HepG2 (cell line): ENCODE data around the gene PURB. TPM values are rescaled to one million over a fixed set of nuclear protein-coding genes. Genes with fewer than 3 reads are reported as not detected.

Experiments used
- ETV5 ChIP-seq: IDR thresholded peaks from 2 replicates; pipeline ENCODE4 v1.6.1; 2018; ENCODE audit warnings: missing biosample characterization, missing genetic modification reagents, inconsistent platforms, borderline replicate concordance
- FOXK2 ChIP-seq: fragments of 450-650 bp; IDR thresholded peaks from 2 replicates; pipeline ENCODE4 v1.6.1; 2016
- HNRNPK ChIP-seq: fragments of 200-400 bp; formaldehyde crosslinking; IDR thresholded peaks from 2 replicates; pipeline ENCODE4 v1.6.1; 2018; ENCODE audit warnings: low read length, low read depth, moderate library complexity, mild to moderate bottlenecking; ENCODE audit not compliant: poor library complexity, severe bottlenecking
- MAZ ChIP-seq, 2 experiments: sonication (generic) in 1 of 2; formaldehyde crosslinking in 1 of 2; IDR thresholded peaks; 2 replicates each; pipeline versions ENCODE4 v1.5.0 to v1.6.1; 2012 to 2020; ENCODE audit warnings: low read depth in 2 of 2, mild to moderate bottlenecking in 2 of 2, borderline replicate concordance in 1 of 2, improper control_type of control experiment in 1 of 2, low read length in 1 of 2, missing genetic modification reagents in 1 of 2, moderate library complexity in 1 of 2
- MZF1 ChIP-seq: sonication (generic); formaldehyde crosslinking; IDR thresholded peaks from 2 replicates; pipeline ENCODE4 v1.8.1; 2023; ENCODE audit warnings: mild to moderate bottlenecking, missing genetic modification reagents, borderline replicate concordance
- PAWR ChIP-seq: sonication (generic); formaldehyde crosslinking; IDR thresholded peaks from 2 replicates; pipeline ENCODE4 v1.4.0; 2020; ENCODE audit warnings: missing genetic modification reagents, mild to moderate bottlenecking, borderline replicate concordance
- PCBP1 ChIP-seq: fragments of 200-400 bp; formaldehyde crosslinking; IDR thresholded peaks from 2 replicates; pipeline ENCODE4 v1.6.1; 2017; ENCODE audit warnings: mild to moderate bottlenecking, low read depth, low read length, borderline replicate concordance
- PRDM10 ChIP-seq: sonication (generic); formaldehyde crosslinking; IDR thresholded peaks from 2 replicates; pipeline ENCODE4 v1.4.0; 2020; ENCODE audit warnings: low read depth, missing genetic modification reagents
- RELA ChIP-seq: sonication (generic); formaldehyde crosslinking; IDR thresholded peaks from 2 replicates; pipeline ENCODE4 v1.4.0; 2020; ENCODE audit warnings: missing genetic modification reagents
- REPIN1 ChIP-seq: sonication (generic); formaldehyde crosslinking; IDR thresholded peaks from 2 replicates; pipeline ENCODE4 v1.8.0; 2022; ENCODE audit warnings: missing genetic modification reagents, low read depth, mild to moderate bottlenecking, borderline replicate concordance
- TEAD2 ChIP-seq: sonication (generic); formaldehyde crosslinking; IDR thresholded peaks from 2 replicates; pipeline ENCODE4 v1.9.0; 2021; ENCODE audit warnings: missing genetic modification reagents
- ZFP1 ChIP-seq: IDR thresholded peaks from 2 replicates; pipeline ENCODE4 v1.6.1; 2016
- ZFYVE20 ChIP-seq: sonication (generic); formaldehyde crosslinking; IDR thresholded peaks from 2 replicates; pipeline ENCODE4 v1.8.0; 2023; ENCODE audit warnings: low read depth, mild to moderate bottlenecking, moderate library complexity, missing genetic modification reagents, borderline replicate concordance
- ZNF276 ChIP-seq: sonication (generic); formaldehyde crosslinking; IDR thresholded peaks from 2 replicates; pipeline ENCODE4 v1.4.0; 2020; ENCODE audit warnings: mild to moderate bottlenecking, low read depth, missing genetic modification reagents
- ZNF296 ChIP-seq: sonication (generic); formaldehyde crosslinking; conservative IDR thresholded peaks from 2 replicates; pipeline ENCODE4 v1.5.0; 2020; ENCODE audit warnings: mild to moderate bottlenecking, missing genetic modification reagents
- ZNF441 ChIP-seq: sonication (generic); formaldehyde crosslinking; IDR thresholded peaks from 2 replicates; pipeline ENCODE4 v1.7.0; 2021; ENCODE audit warnings: missing genetic modification reagents, borderline replicate concordance
- ZNF724P ChIP-seq: sonication (generic); formaldehyde crosslinking; IDR thresholded peaks from 2 replicates; pipeline ENCODE4 v1.8.0; 2022; ENCODE audit warnings: missing genetic modification reagents, borderline replicate concordance
- polyA plus RNA-seq, 8 experiments: library from polyadenylated mRNA; depleted of rRNA in 3 of 8; stranded (reverse) in 7 of 8; unstranded in 1 of 8; fragments of >200 nt; fragmentation: Illumina TruSeq in 4 of 8; extraction: Trizol in 4 of 8; gene quantifications; 2 replicates each; pipeline versions ENCODE4 v1.2.1 to v1.2.3, GENCODE V29; 2011 to 2016; ENCODE audit warnings: low read depth in 4 of 8, missing spikeins in 1 of 8, mixed read lengths in 1 of 8; ENCODE audit not compliant: insufficient read depth in 1 of 8
- total RNA-seq, 5 experiments: library from RNA; depleted of rRNA; stranded (reverse); fragments of >200 nt; fragmentation: Illumina TruSeq; extraction: Trizol; gene quantifications; 2 replicates each; pipeline ENCODE4 v1.2.3, GENCODE V29; 2016; ENCODE audit warnings: low read depth in 1 of 5
- TF ChIP-seq, protein P1 (sequence below), 2 experiments: IDR thresholded peaks; 2 replicates each; pipeline ENCODE4 v1.6.1; 2011 to 2012; ENCODE audit warnings: low read length in 2 of 2, borderline replicate concordance in 1 of 2, low read depth in 1 of 2, mild to moderate bottlenecking in 1 of 2, moderate library complexity in 1 of 2

Gene PURB
- total and polyA plus RNA-seq, 2 of the 13 experiments (the other 11 are each of a cell fraction or from before 2014, with no cell fraction given) = 2.3 to 4.3 TPM

GRCh38 chr7:44885394-44886317 is at the start of gene PURB (continued):
- TF ChIP-seq ZNF724P (CRISPR knock-in tag) (peak; percentile 69; the same call in 1 of the 2 replicates), ZNF296 (CRISPR knock-in tag) (no peak), PAWR (CRISPR knock-in tag) (0 out of 2 replicates have a peak, but pooled peaks have one; percentile 13), REPIN1 (CRISPR knock-in tag) (peak; percentile 90), ZFP1 (CRISPR knock-in tag) (no peak), PRDM10 (no peak), ZNF276 (no peak), ZFYVE20 (CRISPR knock-in tag) (peak; percentile 64; the same call in 1 of the 2 replicates), ZNF441 (CRISPR knock-in tag) (no peak; the same call in 1 of the 2 replicates), TEAD2 (no peak), RELA (no peak), FOXK2 (no peak), ETV5 (CRISPR knock-in tag) (peak; percentile 88), MZF1 (CRISPR knock-in tag) (peak; percentile 86; the same call in 1 of the 2 replicates), PCBP1 (no peak), MAZ (IDR thresholded peaks at IDR 0.05; ENCODE audit: borderline replicate concordance, low read depth, low read length) (no peak), MAZ (CRISPR knock-in tag; IDR thresholded peaks at IDR 0.05; ENCODE audit: low read depth) (peak; percentile 89), HNRNPK (peak; percentile 30)
- TF ChIP-seq, protein P1, sequence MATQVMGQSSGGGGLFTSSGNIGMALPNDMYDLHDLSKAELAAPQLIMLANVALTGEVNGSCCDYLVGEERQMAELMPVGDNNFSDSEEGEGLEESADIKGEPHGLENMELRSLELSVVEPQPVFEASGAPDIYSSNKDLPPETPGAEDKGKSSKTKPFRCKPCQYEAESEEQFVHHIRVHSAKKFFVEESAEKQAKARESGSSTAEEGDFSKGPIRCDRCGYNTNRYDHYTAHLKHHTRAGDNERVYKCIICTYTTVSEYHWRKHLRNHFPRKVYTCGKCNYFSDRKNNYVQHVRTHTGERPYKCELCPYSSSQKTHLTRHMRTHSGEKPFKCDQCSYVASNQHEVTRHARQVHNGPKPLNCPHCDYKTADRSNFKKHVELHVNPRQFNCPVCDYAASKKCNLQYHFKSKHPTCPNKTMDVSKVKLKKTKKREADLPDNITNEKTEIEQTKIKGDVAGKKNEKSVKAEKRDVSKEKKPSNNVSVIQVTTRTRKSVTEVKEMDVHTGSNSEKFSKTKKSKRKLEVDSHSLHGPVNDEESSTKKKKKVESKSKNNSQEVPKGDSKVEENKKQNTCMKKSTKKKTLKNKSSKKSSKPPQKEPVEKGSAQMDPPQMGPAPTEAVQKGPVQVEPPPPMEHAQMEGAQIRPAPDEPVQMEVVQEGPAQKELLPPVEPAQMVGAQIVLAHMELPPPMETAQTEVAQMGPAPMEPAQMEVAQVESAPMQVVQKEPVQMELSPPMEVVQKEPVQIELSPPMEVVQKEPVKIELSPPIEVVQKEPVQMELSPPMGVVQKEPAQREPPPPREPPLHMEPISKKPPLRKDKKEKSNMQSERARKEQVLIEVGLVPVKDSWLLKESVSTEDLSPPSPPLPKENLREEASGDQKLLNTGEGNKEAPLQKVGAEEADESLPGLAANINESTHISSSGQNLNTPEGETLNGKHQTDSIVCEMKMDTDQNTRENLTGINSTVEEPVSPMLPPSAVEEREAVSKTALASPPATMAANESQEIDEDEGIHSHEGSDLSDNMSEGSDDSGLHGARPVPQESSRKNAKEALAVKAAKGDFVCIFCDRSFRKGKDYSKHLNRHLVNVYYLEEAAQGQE (IDR thresholded peaks at IDR 0.05; ENCODE audit: borderline replicate concordance in 1 of 2, low read depth in 1 of 2, low read length in 2 of 2) = no peak
